ENCODE data around the gene CARD6.
"Not testable (repeated sequence)": the region's sequence is repeated elsewhere in the genome, so short reads cannot be mapped to it uniquely, and the experiment has no call there.

CARD6 gene

GRCh38 chr5:40879163-40879942 is 38.2 kb downstream of the CARD6 start:
- no peak for TF ChIP-seq CTCF (IDR thresholded peaks at IDR 0.05; ENCODE audit: low read depth, low read length, missing control alignments)
- DNase-seq (ENCODE audit: extremely low read depth, low read depth), result no peak
- H3K4me3 ChIP-seq (replicated peaks; ENCODE audit: low read depth, low read length), result no peak overlapping the region

GRCh38 chr5:40882291-40882690 is 41.1 kb downstream of the CARD6 start:
- TF ChIP-seq CTCF (IDR thresholded peaks at IDR 0.05; ENCODE audit: low read depth, low read length, missing control alignments), result no peak

GRCh38 chr5:40883051-40883450 is 41.9 kb downstream of the CARD6 start:
- H3K4me3 ChIP-seq (replicated peaks; ENCODE audit: low read depth, low read length); DNase-seq (ENCODE audit: extremely low read depth, low read depth): not testable (repeated sequence)

More at GRCh38 chr5:40882291-40882690, 41.1 kb downstream of the CARD6 start:
- DNase-seq (ENCODE audit: extremely low read depth, low read depth), result no peak
- H3K4me3 ChIP-seq (replicated peaks; ENCODE audit: low read depth, low read length), result no peak overlapping the region

- H3K4me3 ChIP-seq (replicated peaks; ENCODE audit: low read depth, low read length); DNase-seq (ENCODE audit: extremely low read depth, low read depth): not testable (repeated sequence)
Measured at GRCh38 chr5:40895440-40896425, 54.6 kb downstream of the CARD6 start.

GRCh38 chr5:40904205-40904993 is 63.2 kb downstream of the CARD6 start:
- H3K4me3 ChIP-seq (replicated peaks; ENCODE audit: low read depth, low read length), result no peak overlapping the region
- peak; percentile 96 for TF ChIP-seq CTCF (IDR thresholded peaks at IDR 0.05; ENCODE audit: low read depth, low read length, missing control alignments)
- peak; percentile 36 for DNase-seq (ENCODE audit: extremely low read depth, low read depth)

- TF ChIP-seq CTCF (IDR thresholded peaks at IDR 0.05; ENCODE audit: low read depth, low read length, missing control alignments), result no peak
- no peak for DNase-seq (ENCODE audit: extremely low read depth, low read depth)
- H3K4me3 ChIP-seq (replicated peaks; ENCODE audit: low read depth, low read length), result no peak overlapping the region
Measured at GRCh38 chr5:40904994-40905306, 63.8 kb downstream of the CARD6 start.

GRCh38 chr5:40906351-40906751 is 65.2 kb downstream of the CARD6 start:
- DNase-seq (ENCODE audit: extremely low read depth, low read depth), result no peak
- TF ChIP-seq CTCF (IDR thresholded peaks at IDR 0.05; ENCODE audit: low read depth, low read length, missing control alignments), result no peak
- no peak overlapping the region for H3K4me3 ChIP-seq (replicated peaks; ENCODE audit: low read depth, low read length)
